ENCODE results near the gene PFKL. TPM values are rescaled to one million over a fixed set of nuclear protein-coding genes. Genes with fewer than 3 reads are reported as not detected.

Gene PFKL
- total and polyA plus RNA-seq, 2 of the 8 experiments (the other 6 are each of a cell fraction or from before 2014, with no cell fraction given), result 80.2 to 82.3 TPM

DNA sequence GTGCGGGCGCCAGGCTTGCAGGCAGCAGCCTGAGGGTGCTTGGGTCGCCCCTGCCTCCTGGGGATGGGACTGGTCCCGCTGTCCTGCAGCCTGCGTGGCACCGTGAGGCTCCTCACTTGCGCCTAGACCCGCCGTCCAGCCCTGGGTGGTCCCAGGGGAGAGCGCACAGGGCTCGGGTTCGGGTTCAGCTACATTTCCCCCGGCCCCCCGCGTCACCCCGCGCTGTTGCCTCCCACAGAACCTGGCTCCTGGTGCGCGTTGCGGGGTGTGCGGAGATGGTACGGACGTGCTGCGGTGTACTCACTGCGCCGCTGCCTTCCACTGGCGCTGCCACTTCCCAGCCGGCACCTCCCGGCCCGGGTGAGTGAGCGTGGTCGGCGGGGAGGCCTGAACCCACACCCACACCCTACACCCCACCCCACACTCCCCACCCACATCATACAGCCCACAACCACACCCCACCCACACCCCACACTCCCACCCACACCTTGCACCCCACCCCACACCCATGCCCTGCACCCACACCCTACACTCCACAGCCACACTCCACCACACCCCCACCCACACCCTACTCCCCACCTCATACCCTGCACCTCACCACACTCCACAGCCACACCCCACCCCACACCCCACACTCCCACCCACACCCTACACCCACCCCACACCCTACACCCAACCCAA lies 6.2 kb upstream of the PFKL start:
- Histone ChIP-seq H3K27me3 (replicated peaks in 1 of 4; ENCODE audit: control insufficient read depth in 3 of 4, extremely low read depth in 1 of 4, insufficient read depth in 3 of 4, low read length in 3 of 4) (peaks cover 0 to 3% (median 0%) of the 10 kb centered on the region in 4 experiments; a peak in 2 of 7 replicates), H4K8ac (ENCODE audit: extremely low read depth, insufficient read depth, low read length) (no peak overlapping the region), H3K4me3 (ENCODE audit: extremely low read depth in 1 of 4, insufficient read depth in 2 of 4, low read depth in 3 of 4, low read length in 4 of 4) (no peak overlapping the region), H3K56ac (replicated peaks; ENCODE audit: insufficient read length, low read depth, low read length) (no peak overlapping the region), H3K4ac (replicated peaks; ENCODE audit: insufficient read length, low read depth, low read length) (no peak overlapping the region), H2BK5ac (ENCODE audit: low read depth, low read length) (no peak overlapping the region), H3K23ac (ENCODE audit: insufficient read length) (no peak overlapping the region), H3K4me2 (ENCODE audit: insufficient read depth in 1 of 2, low read depth in 2 of 2, low read length in 2 of 2) (no peak overlapping the region), H2BK12ac (ENCODE audit: low read depth, low read length) (no peak overlapping the region), H4K91ac (replicated peaks; ENCODE audit: insufficient read length, low read length) (no peak overlapping the region), H2AK5ac (ENCODE audit: low read depth, low read length) (no peak overlapping the region), H3K14ac (ENCODE audit: insufficient read length) (no peak overlapping the region), H4K20me1 (replicated peaks in 1 of 2; ENCODE audit: control insufficient read depth in 1 of 2, insufficient read depth in 2 of 2, low read length in 2 of 2) (no peaks in the 10 kb centered on the region), H2BK120ac (replicated peaks; ENCODE audit: low read depth, low read length) (no peak overlapping the region), H3K79me2 (ENCODE audit: control insufficient read depth in 1 of 2, insufficient read depth in 2 of 2, low read length in 2 of 2) (no peaks in the 10 kb centered on the region), H3K18ac (ENCODE audit: extremely low read depth, low read length) (no peak overlapping the region), H3K79me1 (ENCODE audit: low read depth, low read length) (no peaks in the 10 kb centered on the region), H2BK15ac (ENCODE audit: low read length) (no peak overlapping the region), H3K23me2 (ENCODE audit: low read depth, low read length) (no peaks in the 10 kb centered on the region; the same call in 1 of the 2 replicates), H4K5ac (ENCODE audit: insufficient read length, low read depth, low read length) (no peak overlapping the region), H2BK20ac (ENCODE audit: low read length) (no peak overlapping the region), H3K36me3 (ENCODE audit: control insufficient read depth in 2 of 4, insufficient read depth in 4 of 4, low read length in 3 of 4) (no peaks in the 10 kb centered on the region), H2AFZ (ENCODE audit: low read length) (no peak overlapping the region), H3K4me1 (replicated peaks in 1 of 4; ENCODE audit: control insufficient read depth in 3 of 4, insufficient read depth in 4 of 4, low read length in 3 of 4) (peaks cover 0 to 2% (median under 1%) of the 10 kb centered on the region in 4 experiments; a peak in 3 of 7 replicates), H3K9me3 (ENCODE audit: insufficient read depth in 2 of 2, low read depth in 1 of 2, low read length in 1 of 2) (no peaks in the 10 kb centered on the region), H3K27ac (ENCODE audit: low read depth, low read length) (no peak overlapping the region), H3K9ac (replicated peaks in 1 of 4; ENCODE audit: extremely low read depth in 1 of 4, low read depth in 3 of 4, low read length in 3 of 4) (no peak overlapping the region)
- no peak for FAIRE-seq
- CTCF ChIA-PET (ENCODE audit: partially characterized antibody), result interaction anchor here (1.0 kb wide), 1 partner anchor 16 kb away, joined by 3 read pairs; no protein-coding TSS in a partner anchor
- WGBS, 2 experiments (ENCODE audit: extremely low coverage in 1 of 2, insufficient coverage in 1 of 2, insufficient read length in 1 of 2, insufficient replicate concordance in 2 of 2, low coverage in 1 of 2, low lambda C conversion rate in 2 of 2, missing lambda C conversion rate in 1 of 2), result 83% methylated on average over 10 of the region's 33 CpGs; no CpG with 5 or more reads in 1 of the 2 experiments
- POLR2A ChIA-PET (ENCODE audit: partially characterized antibody), result interaction anchor here (1.0 kb wide), 1 partner anchor 10 kb away, joined by 3 read pairs; no protein-coding TSS in a partner anchor
- no peak for TF ChIP-seq PHF8 (conservative IDR thresholded peaks at IDR 0.05; ENCODE audit: low read depth, low read length)
- no peak for DNase-seq (ENCODE audit: low read depth in 1 of 2, low spot score in 2 of 2)

Data from H1 (cell line).